ENCODE results near the gene TMEM108.

GRCh38 chr3:133441867-133442270 lies 403.7 kb downstream of the TMEM108 start:
- no peak for TF ChIP-seq ZNF274 (IDR thresholded peaks at IDR 0.05; ENCODE audit: low read depth, low read length)
- no peak for TF ChIP-seq YY1 (IDR thresholded peaks at IDR 0.05; ENCODE audit: insufficient read depth, insufficient read length)

Data from NT2/D1 (cell line).